Right hindlimb (tissue), 1 donor: Measurements from ENCODE around the gene HSD17B2.
"Not testable (repeated sequence)": the region's sequence is repeated elsewhere in the genome, so short reads cannot be mapped to it uniquely, and the experiment has no call there.

Experiments
- DNase-seq: peaks from one replicate; pipeline ENCODE4 v3.0.0-alpha.2; 2018

Gene HSD17B2

GRCh38 chr16:82136956-82137821, 102.1 kb downstream of the HSD17B2 start:
- no peak for DNase-seq

- DNase-seq = peak; percentile 30
These were observed 102.7 kb downstream of the HSD17B2 start for GRCh38 chr16:82137822-82138167.

GRCh38 chr16:82138478-82139285, 103.6 kb downstream of the HSD17B2 start:
- DNase-seq = no peak

GRCh38 chr16:82139286-82139571, 104.2 kb downstream of the HSD17B2 start:
- DNase-seq = not testable (repeated sequence)

- no peak for DNase-seq
These were observed 111.5 kb downstream of the HSD17B2 start for GRCh38 chr16:82146556-82146955.

GRCh38 chr16:82146957-82147356, 111.9 kb downstream of the HSD17B2 start:
- DNase-seq = no peak

GRCh38 chr16:82147546-82147945, 112.5 kb downstream of the HSD17B2 start:
- no peak for DNase-seq
